Neutrophil (primary cell): ENCODE results near the gene TMEM8B.

ENCODE experiments used
- H3K27ac ChIP-seq: fragments of 200-600 bp; sonication (generic); 2 replicates; pipeline ENCODE4 v1.5.1; 2016; ENCODE audit warnings: mild to moderate bottlenecking, moderate library complexity
- H3K27me3 ChIP-seq: fragments of 200-600 bp; sonication (generic); 2 replicates; pipeline ENCODE4 v1.6.0; 2016; ENCODE audit warnings: mild to moderate bottlenecking
- H3K36me3 ChIP-seq: fragments of 200-600 bp; sonication (generic); 2 replicates; pipeline ENCODE4 v1.5.1; 2017
- H3K4me1 ChIP-seq, 2 experiments: fragments of 200-600 bp in 1 of 2; sonication (generic) in 1 of 2; 1 replicate in 1 of 2; 2 replicates in 1 of 2; pipeline versions ENCODE4 v1.5.1 to v1.6.1; 2013 to 2016; ENCODE audit warnings: low read depth in 1 of 2, low read length in 1 of 2, mild to moderate bottlenecking in 1 of 2, moderate library complexity in 1 of 2; ENCODE audit not compliant: control insufficient read depth in 1 of 2, insufficient read depth in 1 of 2
- H3K4me3 ChIP-seq, 2 experiments: fragments of 200-600 bp in 1 of 2; sonication (generic) in 1 of 2; 1 replicate in 1 of 2; 2 replicates in 1 of 2; pipeline ENCODE4 v1.5.1; 2013 to 2016; ENCODE audit warnings: low read depth in 1 of 2, low read length in 1 of 2, mild to moderate bottlenecking in 1 of 2, moderate library complexity in 1 of 2
- H3K9me3 ChIP-seq: fragments of 200-600 bp; sonication (generic); 2 replicates; pipeline ENCODE4 v1.5.1; 2016
- CTCF ChIP-seq: fragments of 200-600 bp; sonication (generic); IDR thresholded peaks from 2 replicates; pipeline ENCODE4 v1.5.1; 2016; ENCODE audit warnings: antibody characterized with exemption

Gene TMEM8B

GRCh38 chr9:35818341-35818740, 10.7 kb upstream of the TMEM8B start:
- Histone ChIP-seq H3K27me3 (peaks cover 32% of the 10 kb centered on the region), H3K9me3 (no peaks in the 10 kb centered on the region), H3K27ac (no peak overlapping the region), H3K36me3 (no peaks in the 10 kb centered on the region), H3K4me1 (peaks cover 14 to 15% of the 10 kb centered on the region in 2 experiments), H3K4me3 (no peak overlapping the region)
- no peak for TF ChIP-seq CTCF

GRCh38 chr9:35820076-35820475, 9.0 kb upstream of the TMEM8B start:
- no peaks in the 10 kb centered on the region for H3K9me3 ChIP-seq
- TF ChIP-seq CTCF, result no peak
- peaks cover 32% of the 10 kb centered on the region for H3K27me3 ChIP-seq
- no peak overlapping the region for H3K27ac ChIP-seq
- H3K4me1 ChIP-seq, result peaks cover 3 to 5% of the 10 kb centered on the region in 2 experiments
- H3K4me3 ChIP-seq, result no peak overlapping the region
- H3K36me3 ChIP-seq, result no peaks in the 10 kb centered on the region

GRCh38 chr9:35822926-35823325, 6.1 kb upstream of the TMEM8B start:
- no peak overlapping the region for H3K4me3 ChIP-seq
- TF ChIP-seq CTCF, result no peak
- H3K36me3 ChIP-seq, result no peaks in the 10 kb centered on the region
- H3K27ac ChIP-seq, result no peak overlapping the region
- peaks cover 38% of the 10 kb centered on the region for H3K27me3 ChIP-seq
- H3K9me3 ChIP-seq, result no peaks in the 10 kb centered on the region
- H3K4me1 ChIP-seq, result no peaks in the 10 kb centered on the region

- TF ChIP-seq CTCF, result peak; percentile 64
- Histone ChIP-seq H3K9me3 (no peaks in the 10 kb centered on the region), H3K4me1 (peaks cover 12 to 14% of the 10 kb centered on the region in 2 experiments), H3K36me3 (no peaks in the 10 kb centered on the region), H3K27ac (no peak overlapping the region), H3K27me3 (peaks cover 56% of the 10 kb centered on the region), H3K4me3 (no peak overlapping the region)
Measured at GRCh38 chr9:35826071-35826701, 2.8 kb upstream of the TMEM8B start.

GRCh38 chr9:35827486-35827885, 1.5 kb upstream of the TMEM8B start:
- TF ChIP-seq CTCF, result no peak
- no peak overlapping the region for H3K27ac ChIP-seq
- peaks cover 12 to 22% of the 10 kb centered on the region in 2 experiments for H3K4me1 ChIP-seq

More at GRCh38 chr9:35827486-35827885, 1.5 kb upstream of the TMEM8B start:
- H3K36me3 ChIP-seq, result no peaks in the 10 kb centered on the region
- peaks cover 67% of the 10 kb centered on the region for H3K27me3 ChIP-seq
- H3K4me3 ChIP-seq, result no peak overlapping the region
- no peaks in the 10 kb centered on the region for H3K9me3 ChIP-seq
